SU-DHL-6 (cell line): Measurements from ENCODE around the gene HAPLN1.

ENCODE experiments used
- H2AFZ ChIP-seq: fragments of 200-600 bp; sonication (generic); 2 replicates; pipeline ENCODE4 v1.6.1; 2014; ENCODE audit warnings: low read depth, mild to moderate bottlenecking, moderate library complexity, mixed read lengths, antibody characterized with exemption, low read length; ENCODE audit not compliant: severe bottlenecking
- H3F3A ChIP-seq: fragments of 200-600 bp; shearing (Covaris generic); 2 replicates; pipeline ENCODE4 v1.6.0; 2016; ENCODE audit warnings: antibody characterized with exemption, mild to moderate bottlenecking; ENCODE audit not compliant: insufficient read depth
- H3K27ac ChIP-seq: fragments of 200-600 bp; sonication (generic); 2 replicates; pipeline ENCODE4 v1.5.1; 2016; ENCODE audit warnings: low read depth, mild to moderate bottlenecking, low read length, moderate library complexity, mixed read lengths
- H3K27me3 ChIP-seq: fragments of 200-600 bp; sonication (generic), shearing (Covaris generic); 2 replicates; pipeline ENCODE4 v1.6.0; 2014; ENCODE audit warnings: mild to moderate bottlenecking, low read length
- H3K36me3 ChIP-seq: fragments of 200-600 bp; sonication (generic); 2 replicates; pipeline ENCODE4 v1.6.1; 2014; ENCODE audit warnings: mild to moderate bottlenecking, low read length, mixed read lengths
- H3K4me2 ChIP-seq: fragments of 300-600, 200-600 bp; shearing (Covaris generic), sonication (generic); 2 replicates; pipeline ENCODE4 v1.6.0; 2014; ENCODE audit warnings: low read length, low read depth, mild to moderate bottlenecking; ENCODE audit not compliant: poor library complexity, severe bottlenecking
- H3K4me3 ChIP-seq: fragments of 200-600 bp; sonication (generic); 2 replicates; pipeline ENCODE4 v1.5.1; 2014; ENCODE audit warnings: antibody characterized with exemption, low read length, mild to moderate bottlenecking, mixed read lengths; ENCODE audit not compliant: insufficient read depth, poor library complexity, severe bottlenecking
- H3K79me2 ChIP-seq: fragments of 200-600 bp; sonication (generic); 2 replicates; pipeline ENCODE4 v1.6.1; 2014; ENCODE audit warnings: mild to moderate bottlenecking, low read length, moderate library complexity; ENCODE audit not compliant: insufficient read depth
- H3K9ac ChIP-seq: fragments of 200-600 bp; sonication (generic); 2 replicates; pipeline ENCODE4 v1.7.0; 2014; ENCODE audit warnings: mild to moderate bottlenecking, low read length
- H3K9me2 ChIP-seq: fragments of 200-600 bp; sonication (generic); replicated peaks from 2 replicates; pipeline ENCODE4 v1.6.1; 2014; ENCODE audit warnings: low read length; ENCODE audit not compliant: insufficient read depth
- H3K9me3 ChIP-seq: fragments of 200-600 bp; sonication (generic); 2 replicates; pipeline ENCODE4 v1.6.1; 2014; ENCODE audit warnings: low read length, mixed read lengths; ENCODE audit not compliant: insufficient read depth
- H4K20me1 ChIP-seq: fragments of 200-600 bp; sonication (generic); 2 replicates; pipeline ENCODE4 v1.6.1; 2014; ENCODE audit warnings: low read depth, mild to moderate bottlenecking, antibody characterized with exemption, low read length, moderate library complexity, mixed read lengths
- EZH2phosphoT487 ChIP-seq: fragments of 200-600 bp; sonication (generic), shearing (Covaris generic); conservative IDR thresholded peaks from 2 replicates; pipeline ENCODE4 v1.6.1; 2018; ENCODE audit warnings: mild to moderate bottlenecking, antibody characterized with exemption, low read length, moderate library complexity, mixed read lengths
- TF ChIP-seq, protein P1 (sequence below): fragments of 200-600 bp; sonication (generic); IDR thresholded peaks from one replicate; pipeline ENCODE4 v1.5.1; 2017; ENCODE audit warnings: antibody characterized with exemption, mild to moderate bottlenecking, low read length, moderate library complexity; ENCODE audit not compliant: insufficient read depth, poor library complexity, severe bottlenecking

The HAPLN1 gene

DNA sequence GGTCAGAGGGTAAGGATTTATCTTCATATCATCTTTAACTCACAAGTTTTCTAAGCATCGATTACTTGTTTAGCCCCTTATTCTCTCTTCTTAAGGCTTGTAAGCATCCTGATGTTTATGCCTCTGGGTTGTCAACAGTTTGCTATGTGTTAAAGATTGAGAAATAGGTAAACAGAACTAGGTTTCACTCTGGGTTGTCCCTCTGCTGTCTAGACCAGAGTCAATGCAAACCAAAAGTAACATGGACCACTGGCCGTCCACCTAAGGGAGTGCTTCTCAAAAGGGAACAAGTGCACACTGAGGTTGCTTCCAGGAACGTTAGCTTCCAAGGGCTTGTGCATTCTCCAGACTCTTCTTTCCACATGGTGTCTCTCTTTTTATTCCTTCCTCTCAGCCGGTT is 39.9 kb upstream of the HAPLN1 start:
- no peaks in the 10 kb centered on the region for H3F3A ChIP-seq
- H2AFZ ChIP-seq = no peak overlapping the region
- H3K4me2 ChIP-seq = no peak overlapping the region
- no peak overlapping the region for H3K9ac ChIP-seq
- H3K27ac ChIP-seq = no peak overlapping the region
- TF ChIP-seq, protein P1, sequence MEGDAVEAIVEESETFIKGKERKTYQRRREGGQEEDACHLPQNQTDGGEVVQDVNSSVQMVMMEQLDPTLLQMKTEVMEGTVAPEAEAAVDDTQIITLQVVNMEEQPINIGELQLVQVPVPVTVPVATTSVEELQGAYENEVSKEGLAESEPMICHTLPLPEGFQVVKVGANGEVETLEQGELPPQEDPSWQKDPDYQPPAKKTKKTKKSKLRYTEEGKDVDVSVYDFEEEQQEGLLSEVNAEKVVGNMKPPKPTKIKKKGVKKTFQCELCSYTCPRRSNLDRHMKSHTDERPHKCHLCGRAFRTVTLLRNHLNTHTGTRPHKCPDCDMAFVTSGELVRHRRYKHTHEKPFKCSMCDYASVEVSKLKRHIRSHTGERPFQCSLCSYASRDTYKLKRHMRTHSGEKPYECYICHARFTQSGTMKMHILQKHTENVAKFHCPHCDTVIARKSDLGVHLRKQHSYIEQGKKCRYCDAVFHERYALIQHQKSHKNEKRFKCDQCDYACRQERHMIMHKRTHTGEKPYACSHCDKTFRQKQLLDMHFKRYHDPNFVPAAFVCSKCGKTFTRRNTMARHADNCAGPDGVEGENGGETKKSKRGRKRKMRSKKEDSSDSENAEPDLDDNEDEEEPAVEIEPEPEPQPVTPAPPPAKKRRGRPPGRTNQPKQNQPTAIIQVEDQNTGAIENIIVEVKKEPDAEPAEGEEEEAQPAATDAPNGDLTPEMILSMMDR = no peak
- no peak for TF ChIP-seq EZH2phosphoT487
- H4K20me1 ChIP-seq = no peaks in the 10 kb centered on the region
- H3K36me3 ChIP-seq = no peaks in the 10 kb centered on the region
- no peaks in the 10 kb centered on the region for H3K9me3 ChIP-seq
- no peaks in the 10 kb centered on the region for H3K9me2 ChIP-seq
- H3K4me3 ChIP-seq = no peak overlapping the region
- no peaks in the 10 kb centered on the region for H3K79me2 ChIP-seq
- no peaks in the 10 kb centered on the region for H3K27me3 ChIP-seq

DNA sequence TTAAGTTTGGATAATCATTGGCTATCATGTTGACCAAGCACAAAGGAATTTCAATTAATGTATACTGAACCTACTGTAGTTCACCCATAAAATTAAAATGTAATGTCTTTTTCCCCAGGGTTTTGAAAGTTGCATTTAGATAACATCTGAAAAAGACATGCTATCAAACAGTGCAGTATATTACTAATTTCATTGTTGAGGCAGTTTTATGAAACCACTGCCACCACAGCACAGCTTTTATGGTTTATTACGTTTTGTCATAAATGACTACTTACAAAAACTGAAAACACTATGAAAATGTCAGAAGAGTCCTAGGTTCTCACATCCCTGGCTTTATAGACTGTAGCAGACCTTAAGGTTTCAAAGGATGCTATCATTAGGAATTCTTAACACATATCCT is 32.0 kb upstream of the HAPLN1 start:
- Histone ChIP-seq H2AFZ (no peak overlapping the region), H3K9me2 (no peaks in the 10 kb centered on the region), H3K9ac (no peak overlapping the region), H3K4me2 (no peak overlapping the region), H3K4me3 (no peak overlapping the region), H3K79me2 (no peaks in the 10 kb centered on the region), H3F3A (no peaks in the 10 kb centered on the region), H3K9me3 (no peaks in the 10 kb centered on the region), H3K27ac (no peak overlapping the region), H3K36me3 (no peaks in the 10 kb centered on the region), H3K27me3 (no peaks in the 10 kb centered on the region), H4K20me1 (no peaks in the 10 kb centered on the region)
- no peak for TF ChIP-seq EZH2phosphoT487
- TF ChIP-seq, protein P1 = no peak

DNA sequence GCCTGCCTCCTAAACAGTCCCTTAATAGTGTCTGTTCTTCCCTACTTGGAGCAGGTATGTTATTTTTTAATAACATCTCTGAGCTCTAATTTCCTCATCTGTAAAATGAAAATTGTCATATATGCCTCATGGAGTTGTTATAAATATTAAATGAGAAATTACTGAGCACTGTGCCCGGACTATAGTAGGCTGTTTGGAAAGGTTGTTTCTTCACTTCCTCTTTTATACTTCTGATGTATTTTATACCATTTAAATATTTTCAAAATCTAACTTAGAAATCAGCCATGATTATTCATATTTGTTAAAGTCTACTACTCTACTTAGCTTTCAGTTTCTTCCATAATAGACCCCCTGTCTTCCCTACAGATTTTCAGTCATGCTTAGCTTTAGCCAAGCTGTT is 30.5 kb upstream of the HAPLN1 start:
- no peaks in the 10 kb centered on the region for H3K36me3 ChIP-seq
- no peak overlapping the region for H3K9ac ChIP-seq
- H3K79me2 ChIP-seq = no peaks in the 10 kb centered on the region
- no peaks in the 10 kb centered on the region for H3F3A ChIP-seq
- no peaks in the 10 kb centered on the region for H3K27me3 ChIP-seq
- H4K20me1 ChIP-seq = no peaks in the 10 kb centered on the region
- TF ChIP-seq, protein P1 = no peak
- TF ChIP-seq EZH2phosphoT487 = no peak
- H3K4me3 ChIP-seq = no peak overlapping the region
- H2AFZ ChIP-seq = no peak overlapping the region
- H3K9me2 ChIP-seq = no peaks in the 10 kb centered on the region
- H3K27ac ChIP-seq = no peak overlapping the region
- H3K9me3 ChIP-seq = no peaks in the 10 kb centered on the region
- no peak overlapping the region for H3K4me2 ChIP-seq
